Breast epithelium (tissue), 3 donors: ENCODE results near the gene GORASP1.

Source experiments
- POLR2AphosphoS5 ChIP-seq, 3 donors: sonication (generic); formaldehyde crosslinking; IDR thresholded peaks; one replicate each; pipeline ENCODE4 v1.6.1; 2017; ENCODE audit warnings: antibody characterized with exemption in 3 of 3
- TF ChIP-seq, protein P1 (sequence below), 3 donors: fragments of 450-650 bp; IDR thresholded peaks; one replicate each; pipeline ENCODE4 v1.5.1; 2016 to 2017; ENCODE audit warnings: antibody characterized with exemption in 3 of 3, mild to moderate bottlenecking in 3 of 3, moderate library complexity in 3 of 3

DNA sequence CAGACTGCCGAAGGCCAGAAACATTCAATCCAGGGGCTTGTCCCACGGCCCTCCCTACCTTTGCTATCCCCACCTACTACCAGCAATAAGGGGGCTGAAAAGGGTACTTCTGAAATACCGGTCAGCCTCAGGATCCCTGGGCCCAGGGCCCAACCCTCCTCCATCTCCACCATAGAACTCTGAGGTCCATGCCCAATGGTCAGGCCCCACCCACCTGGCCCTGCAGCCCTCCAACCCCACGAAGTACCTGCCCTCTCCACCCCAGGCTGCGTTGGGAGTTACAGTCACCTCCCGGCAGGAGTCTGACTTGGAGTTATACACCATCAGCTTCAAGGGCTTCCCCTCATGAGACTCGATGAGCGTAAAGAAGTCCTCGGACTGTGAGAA is 6.9 kb downstream of the GORASP1 start:
- TF ChIP-seq, protein P1, sequence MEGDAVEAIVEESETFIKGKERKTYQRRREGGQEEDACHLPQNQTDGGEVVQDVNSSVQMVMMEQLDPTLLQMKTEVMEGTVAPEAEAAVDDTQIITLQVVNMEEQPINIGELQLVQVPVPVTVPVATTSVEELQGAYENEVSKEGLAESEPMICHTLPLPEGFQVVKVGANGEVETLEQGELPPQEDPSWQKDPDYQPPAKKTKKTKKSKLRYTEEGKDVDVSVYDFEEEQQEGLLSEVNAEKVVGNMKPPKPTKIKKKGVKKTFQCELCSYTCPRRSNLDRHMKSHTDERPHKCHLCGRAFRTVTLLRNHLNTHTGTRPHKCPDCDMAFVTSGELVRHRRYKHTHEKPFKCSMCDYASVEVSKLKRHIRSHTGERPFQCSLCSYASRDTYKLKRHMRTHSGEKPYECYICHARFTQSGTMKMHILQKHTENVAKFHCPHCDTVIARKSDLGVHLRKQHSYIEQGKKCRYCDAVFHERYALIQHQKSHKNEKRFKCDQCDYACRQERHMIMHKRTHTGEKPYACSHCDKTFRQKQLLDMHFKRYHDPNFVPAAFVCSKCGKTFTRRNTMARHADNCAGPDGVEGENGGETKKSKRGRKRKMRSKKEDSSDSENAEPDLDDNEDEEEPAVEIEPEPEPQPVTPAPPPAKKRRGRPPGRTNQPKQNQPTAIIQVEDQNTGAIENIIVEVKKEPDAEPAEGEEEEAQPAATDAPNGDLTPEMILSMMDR (IDR thresholded peaks at IDR 0.05), result no peak
- no peak for TF ChIP-seq POLR2AphosphoS5 (IDR thresholded peaks at IDR 0.05)
